CD4-positive, alpha-beta T cell treated with Interleukin-4 for 4 hours (primary cell): ENCODE measurements around the gene PLPPR3.
"Not testable (repeated sequence)": the region's sequence is repeated elsewhere in the genome, so short reads cannot be mapped to it uniquely, and the experiment has no call there.

Experiments
- DNase-seq: peaks from one replicate; pipeline ENCODE4 v3.0.0-alpha.2; 2020

Gene PLPPR3

GRCh38 chr19:821825-822503 lies at the start of gene PLPPR3:
TSS of gene PLPPR3 (minus strand) at chr19:821955. CDS start at chr19:821559, 396 bp downstream.
- no peak for DNase-seq

- no peak for DNase-seq
These were observed 49.2 kb upstream of the PLPPR3 start for GRCh38 chr19:870963-871401.

- no peak for DNase-seq
These were observed 48.6 kb upstream of the PLPPR3 start for GRCh38 chr19:870314-870713.

- no peak for DNase-seq
These were observed 47.8 kb upstream of the PLPPR3 start for GRCh38 chr19:869245-870177.

GRCh38 chr19:868458-869244 lies 46.9 kb upstream of the PLPPR3 start:
- no peak for DNase-seq

GRCh38 chr19:867855-868457 lies 46.2 kb upstream of the PLPPR3 start:
- no peak for DNase-seq

- no peak for DNase-seq
These were observed 45.6 kb upstream of the PLPPR3 start for GRCh38 chr19:867301-867793.

- no peak for DNase-seq
These were observed 45.1 kb upstream of the PLPPR3 start for GRCh38 chr19:866769-867300.

- DNase-seq: no peak
These were observed 41.5 kb upstream of the PLPPR3 start for GRCh38 chr19:863315-863620.

- DNase-seq: peak; percentile 53
These were observed 41.0 kb upstream of the PLPPR3 start for GRCh38 chr19:862581-863314.

GRCh38 chr19:861756-862580 lies 40.2 kb upstream of the PLPPR3 start:
- DNase-seq: peak; percentile 19

GRCh38 chr19:861141-861755 lies 39.5 kb upstream of the PLPPR3 start:
- DNase-seq: no peak

- no peak for DNase-seq
These were observed 37.4 kb upstream of the PLPPR3 start, which contains the start of gene CFD for GRCh38 chr19:858868-859843. TSS of gene CFD (plus strand) at chr19:859664. CDS start at chr19:859690, 26 bp downstream.

- DNase-seq: no peak
These were observed 36.5 kb upstream of the PLPPR3 start for GRCh38 chr19:858284-858683.

- DNase-seq: no peak
These were observed 33.9 kb upstream of the PLPPR3 start for GRCh38 chr19:855566-856120.

GRCh38 chr19:855142-855541 lies 33.4 kb upstream of the PLPPR3 start:
- no peak for DNase-seq

- no peak for DNase-seq
These were observed 32.8 kb upstream of the PLPPR3 start for GRCh38 chr19:854549-854948.

GRCh38 chr19:853614-854220 lies 32.0 kb upstream of the PLPPR3 start:
- not testable (repeated sequence) for DNase-seq
